Myocyte (in vitro differentiated cells): ENCODE results near the gene MAN1A2. TPM values are rescaled to one million over a fixed set of nuclear protein-coding genes. Genes with fewer than 3 reads are reported as not detected.

Experiments used
- DNase-seq: peaks from one replicate; pipeline ENCODE4 v3.0.0-alpha.2; 2012; ENCODE audit warnings: low read depth
- total RNA-seq: library from RNA; depleted of rRNA; stranded (reverse); fragments of >200 nt; gene quantifications from 2 replicates; pipeline ENCODE4 v1.2.3, GENCODE V29; 2014

MAN1A2 gene
- total RNA-seq, 1 donor from 2014 or later: 46.0 TPM

GRCh38 chr1:117481410-117481809, 114.2 kb downstream of the MAN1A2 start:
- DNase-seq: no peak

GRCh38 chr1:117493906-117494305, 126.7 kb downstream of the MAN1A2 start:
- DNase-seq: no peak

- no peak for DNase-seq
These were observed 127.8 kb downstream of the MAN1A2 start for GRCh38 chr1:117495068-117495467.

- peak; percentile 2 for DNase-seq
These were observed 131.8 kb downstream of the MAN1A2 start for GRCh38 chr1:117499071-117499470.

- DNase-seq: peak; percentile 73
These were observed 133.3 kb downstream of the MAN1A2 start for GRCh38 chr1:117500584-117500983.

- peak; percentile 18 for DNase-seq
These were observed 134.0 kb downstream of the MAN1A2 start for GRCh38 chr1:117501281-117501680.

GRCh38 chr1:117511273-117511672, 144.0 kb downstream of the MAN1A2 start:
- DNase-seq: no peak

- DNase-seq: peak; percentile 26
These were observed 145.6 kb downstream of the MAN1A2 start for GRCh38 chr1:117512728-117513321.

- no peak for DNase-seq
These were observed 155.9 kb downstream of the MAN1A2 start for GRCh38 chr1:117523111-117523510.

- DNase-seq: no peak
These were observed 159.8 kb downstream of the MAN1A2 start for GRCh38 chr1:117527074-117527473.

GRCh38 chr1:117527566-117528102, 160.4 kb downstream of the MAN1A2 start:
- DNase-seq: peak; percentile 6

- DNase-seq: no peak
These were observed 162.4 kb downstream of the MAN1A2 start for GRCh38 chr1:117529683-117530082.

GRCh38 chr1:117531222-117531621, 164.0 kb downstream of the MAN1A2 start:
- no peak for DNase-seq

- DNase-seq: peak; percentile 62
These were observed 167.8 kb downstream of the MAN1A2 start for GRCh38 chr1:117534995-117535467.

- DNase-seq: no peak
These were observed 168.6 kb downstream of the MAN1A2 start for GRCh38 chr1:117535821-117536220.

GRCh38 chr1:117537291-117537920, 170.2 kb downstream of the MAN1A2 start:
- DNase-seq: no peak

- no peak for DNase-seq
These were observed 173.3 kb downstream of the MAN1A2 start for GRCh38 chr1:117540532-117540931.

- no peak for DNase-seq
These were observed 173.8 kb downstream of the MAN1A2 start for GRCh38 chr1:117541003-117541402.

GRCh38 chr1:117541585-117541984, 174.3 kb downstream of the MAN1A2 start:
- no peak for DNase-seq

- DNase-seq: no peak
These were observed 177.4 kb downstream of the MAN1A2 start for GRCh38 chr1:117544509-117545109.

GRCh38 chr1:117546467-117546866, 179.2 kb downstream of the MAN1A2 start:
- no peak for DNase-seq

- DNase-seq: no peak
These were observed 186.2 kb downstream of the MAN1A2 start for GRCh38 chr1:117553471-117553870.
